ENCODE results near the gene DNM2.

Gene DNM2

DNA sequence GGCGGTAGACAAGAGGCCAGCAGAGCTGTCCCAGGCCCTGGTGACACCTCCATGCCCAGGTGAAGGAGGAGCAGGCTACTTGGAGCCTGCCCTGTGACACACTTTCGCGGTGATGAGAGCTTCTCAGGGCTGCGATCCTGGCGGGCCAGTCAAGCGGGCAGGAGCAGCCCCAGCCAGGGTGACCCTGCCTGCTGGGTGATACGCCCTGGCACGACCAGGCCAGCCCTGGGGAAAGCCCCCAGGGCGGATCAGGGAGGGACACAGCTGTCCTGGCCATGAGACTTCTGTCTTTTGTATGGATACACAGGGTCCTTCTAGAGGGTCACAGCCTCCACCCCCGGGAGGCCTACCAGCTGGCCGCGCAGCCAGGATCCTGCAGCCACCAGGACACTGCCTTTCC, 13.1 kb downstream of the DNM2 start:
- in situ Hi-C loops (cut with HindIII; ENCODE audit: low sequenced_read_pairs): no loop called here
- no peak for TF ChIP-seq CTCF (IDR thresholded peaks at IDR 0.05; ENCODE audit: low read depth, low read length, missing control alignments)
- DNase-seq (ENCODE audit: low read depth): no peak
- H3K4me3 ChIP-seq (ENCODE audit: low read depth, low read length): no peak overlapping the region

GRCh38 chr19:10735741-10736140, 17.9 kb downstream of the DNM2 start:
- H3K4me3 ChIP-seq (ENCODE audit: low read depth, low read length): no peak overlapping the region
- in situ Hi-C loops (cut with HindIII; ENCODE audit: low sequenced_read_pairs): no loop called here
- no peak for TF ChIP-seq CTCF (IDR thresholded peaks at IDR 0.05; ENCODE audit: low read depth, low read length, missing control alignments)
- DNase-seq (ENCODE audit: low read depth): no peak

- no peak for DNase-seq (ENCODE audit: low read depth)
- TF ChIP-seq CTCF (IDR thresholded peaks at IDR 0.05; ENCODE audit: low read depth, low read length, missing control alignments): no peak
- in situ Hi-C loops (cut with HindIII; ENCODE audit: low sequenced_read_pairs): no loop called here
- H3K4me3 ChIP-seq (ENCODE audit: low read depth, low read length): no peak overlapping the region
Observed at GRCh38 chr19:10736189-10736588, 18.3 kb downstream of the DNM2 start.

- in situ Hi-C loops (cut with HindIII; ENCODE audit: low sequenced_read_pairs): no loop called here
- no peak for DNase-seq (ENCODE audit: low read depth)
- no peak for TF ChIP-seq CTCF (IDR thresholded peaks at IDR 0.05; ENCODE audit: low read depth, low read length, missing control alignments)
- H3K4me3 ChIP-seq (ENCODE audit: low read depth, low read length): no peak overlapping the region
Observed at GRCh38 chr19:10736916-10737551, 19.2 kb downstream of the DNM2 start.

- no peak for TF ChIP-seq CTCF (IDR thresholded peaks at IDR 0.05; ENCODE audit: low read depth, low read length, missing control alignments)
- DNase-seq (ENCODE audit: low read depth): no peak
- H3K4me3 ChIP-seq (ENCODE audit: low read depth, low read length): no peak overlapping the region
- in situ Hi-C loops (cut with HindIII; ENCODE audit: low sequenced_read_pairs): no loop called here
Observed at GRCh38 chr19:10737722-10738121, 19.8 kb downstream of the DNM2 start.

GRCh38 chr19:10740798-10741197, 22.9 kb downstream of the DNM2 start:
- TF ChIP-seq CTCF (IDR thresholded peaks at IDR 0.05; ENCODE audit: low read depth, low read length, missing control alignments): no peak
- in situ Hi-C loops (cut with HindIII; ENCODE audit: low sequenced_read_pairs): no loop called here
- DNase-seq (ENCODE audit: low read depth): no peak
- H3K4me3 ChIP-seq (ENCODE audit: low read depth, low read length): no peak overlapping the region

Data from astrocyte of the cerebellum (primary cell).